Aorta (tissue), 5 donors: ENCODE results near the gene ADSS1. TPM values are rescaled to one million over a fixed set of nuclear protein-coding genes. Genes with fewer than 3 reads are reported as not detected.

Source experiments
- ATAC-seq: fragments of 200-7000 bp; cut with Tn5 transposase; one replicate; pipeline ENCODE4 v1.9.1; 2022; ENCODE audit warnings: moderate library complexity; ENCODE audit not compliant: low FRiP score
- DNase-seq, 2 donors: peaks; one replicate each; pipeline ENCODE4 v3.0.0-alpha.2; 2020
- H3K27ac ChIP-seq, 2 donors: one replicate each; pipeline ENCODE4 v1.5.1; 2013; ENCODE audit warnings: low read length in 2 of 2, mild to moderate bottlenecking in 2 of 2, moderate library complexity in 2 of 2, control low read depth in 1 of 2, inconsistent platforms in 1 of 2, low read depth in 1 of 2
- H3K27me3 ChIP-seq, 2 donors: one replicate each; pipeline ENCODE4 v1.6.1; 2013; ENCODE audit warnings: control low read depth in 1 of 2, low read length in 1 of 2, mild to moderate bottlenecking in 1 of 2, moderate library complexity in 1 of 2; ENCODE audit not compliant: insufficient read depth in 2 of 2, control insufficient read depth in 1 of 2
- H3K36me3 ChIP-seq, 2 donors: one replicate each; pipeline ENCODE4 v1.6.1; 2013; ENCODE audit warnings: control low read depth in 1 of 2, low read length in 1 of 2, mild to moderate bottlenecking in 1 of 2; ENCODE audit not compliant: insufficient read depth in 2 of 2, control insufficient read depth in 1 of 2
- H3K4me1 ChIP-seq, 2 donors: one replicate each; pipeline ENCODE4 v1.6.1; 2013; ENCODE audit warnings: low read length in 2 of 2, control low read depth in 1 of 2, mild to moderate bottlenecking in 1 of 2, moderate library complexity in 1 of 2; ENCODE audit not compliant: insufficient read depth in 2 of 2, control insufficient read depth in 1 of 2
- H3K4me3 ChIP-seq, 2 donors: one replicate each; pipeline ENCODE4 v1.5.1; 2013; ENCODE audit warnings: low read length in 2 of 2, control low read depth in 1 of 2, mild to moderate bottlenecking in 1 of 2
- H3K9me3 ChIP-seq: one replicate; pipeline ENCODE4 v1.6.1; 2013; ENCODE audit warnings: mild to moderate bottlenecking, low read length; ENCODE audit not compliant: control insufficient read depth
- WGBS, 2 donors: extraction: QIAGEN DNeasy Blood & Tissue Kit; methylation state at CpG; one replicate each; pipeline ENCODE4 v1.1.7; 2013; 5-methylcytosine and 5-hydroxymethylcytosine counted together
- intact Hi-C, 2 donors: fragments of 100-400 bp; cut with DNase I; formaldehyde crosslinking; loops; one replicate each; pipeline versions ENCODE4 v1.14.2 to v1.15.0; 2022
- polyA plus RNA-seq, 2 donors: library from polyadenylated mRNA; stranded (reverse); fragments of 200-250 nt; gene quantifications; one replicate each; pipeline ENCODE4 v1.2.3, GENCODE V29; 2013
- total RNA-seq, 2 donors: library from RNA; stranded (reverse); fragmentation: NEBNext Ultra II Directional; extraction: Animal tissue kit (Norgen Biotek cat#: 25700); gene quantifications; one replicate each; pipeline ENCODE4 v1.2.1, GENCODE V29; 2021
- donor health status: healthy with polysubstance abuse.
- donor health status: Bipolar disorder and iron deficiency.
- donor health status: DM: no; HTN: no; CAD: no.
- donor health status: DM: no; HTN: no; CAD: no.
- donor health status: DM: yes; HTN: yes; CAD: no.

The ADSS1 gene
- total and polyA plus RNA-seq, 4 donors, result 25.0 to 80.2 (median 54.0) TPM

GRCh38 chr14:104680056-104680805 is 43.8 kb upstream of the ADSS1 start:
- peak; percentile 85 to 92 for DNase-seq
- no peak for ATAC-seq
- WGBS, 2 donors, result 50 to 54% methylated on average over 21 of the region's 21 CpGs
- Histone ChIP-seq H3K27ac (peak overlapping the region in 1 of 2 donors; percentile 52), H3K4me1 (no peaks in the 10 kb centered on the region), H3K36me3 (no peaks in the 10 kb centered on the region), H3K4me3 (no peak overlapping the region), H3K27me3 (no peaks in the 10 kb centered on the region), H3K9me3 (no peaks in the 10 kb centered on the region)
- intact Hi-C loops, result no loop called here

- DNase-seq (peak in 1 of 2 donors; percentile 90), ATAC-seq (peak; percentile 61)
- Histone ChIP-seq H3K4me3 (no peak overlapping the region), H3K27ac (peak overlapping the region; percentile 39 to 77), H3K9me3 (no peaks in the 10 kb centered on the region), H3K36me3 (no peaks in the 10 kb centered on the region), H3K4me1 (no peaks in the 10 kb centered on the region), H3K27me3 (no peaks in the 10 kb centered on the region)
- 23 to 24% methylated on average over 26 of the region's 26 CpGs for WGBS, 2 donors
- intact Hi-C loops, result no loop called here
These were observed 43.0 kb upstream of the ADSS1 start for GRCh38 chr14:104680806-104681688.

GRCh38 chr14:104681689-104682074 is 42.3 kb upstream of the ADSS1 start:
- Histone ChIP-seq H3K27ac (peak overlapping the region in 1 of 2 donors; percentile 77), H3K27me3 (no peaks in the 10 kb centered on the region), H3K9me3 (no peaks in the 10 kb centered on the region), H3K4me3 (no peak overlapping the region), H3K36me3 (no peaks in the 10 kb centered on the region), H3K4me1 (no peaks in the 10 kb centered on the region)
- ATAC-seq (peak; percentile 65), DNase-seq (peak; percentile 94)
- intact Hi-C loops, result no loop called here
- WGBS, 2 donors, result 6 to 7% methylated on average over 11 of the region's 11 CpGs

- Histone ChIP-seq H3K9me3 (no peaks in the 10 kb centered on the region), H3K4me1 (no peaks in the 10 kb centered on the region), H3K4me3 (no peak overlapping the region), H3K27me3 (no peaks in the 10 kb centered on the region), H3K27ac (peak overlapping the region; percentile 23 to 73), H3K36me3 (no peaks in the 10 kb centered on the region)
- intact Hi-C loops, result no loop called here
- 37 to 40% methylated on average over 12 of the region's 12 CpGs for WGBS, 2 donors
- ATAC-seq, result no peak
- no peak for DNase-seq
These were observed 41.9 kb upstream of the ADSS1 start for GRCh38 chr14:104682107-104682593.

- DNase-seq (no peak), ATAC-seq (no peak)
- intact Hi-C loops, result no loop called here
- Histone ChIP-seq H3K9me3 (no peaks in the 10 kb centered on the region), H3K27me3 (no peaks in the 10 kb centered on the region), H3K4me3 (no peak overlapping the region), H3K36me3 (no peaks in the 10 kb centered on the region), H3K27ac (no peak overlapping the region), H3K4me1 (no peaks in the 10 kb centered on the region)
- WGBS, 2 donors, result 87 to 93% methylated on average over 22 of the region's 22 CpGs
These were observed 40.2 kb upstream of the ADSS1 start for GRCh38 chr14:104683653-104684448.

- no peaks in the 10 kb centered on the region for H3K9me3 ChIP-seq
- no peaks in the 10 kb centered on the region for H3K4me1 ChIP-seq
- ATAC-seq (no peak), DNase-seq (no peak)
- intact Hi-C loops, result no loop called here
- no peak overlapping the region for H3K27ac ChIP-seq
- 93 to 95% methylated on average over 10 of the region's 10 CpGs for WGBS, 2 donors
- no peak overlapping the region for H3K4me3 ChIP-seq
- no peaks in the 10 kb centered on the region for H3K27me3 ChIP-seq
- no peaks in the 10 kb centered on the region for H3K36me3 ChIP-seq
These were observed 39.6 kb upstream of the ADSS1 start for GRCh38 chr14:104684449-104684821.

GRCh38 chr14:104685216-104685997 is 38.6 kb upstream of the ADSS1 start:
- Histone ChIP-seq H3K4me1 (no peaks in the 10 kb centered on the region), H3K9me3 (no peaks in the 10 kb centered on the region), H3K36me3 (no peaks in the 10 kb centered on the region), H3K27me3 (no peaks in the 10 kb centered on the region), H3K27ac (no peak overlapping the region), H3K4me3 (no peak overlapping the region)
- WGBS, 2 donors, result 91 to 93% methylated on average over 4 of the region's 4 CpGs
- intact Hi-C loops, result loop anchor here in 1 of 2 donors (5.0 kb wide), 2 partner anchors 37 to 617 kb away; partner anchors contain the start of genes ADSS1 and BRF1
- DNase-seq (no peak), ATAC-seq (no peak)
